DMS53 (cell line): Measurements from ENCODE around the gene ZNF687.

Source experiments
- DNase-seq: peaks from one replicate; lab custom pipeline; 2025; lab: John Stamatoyannopoulos, UW

Gene ZNF687

GRCh38 chr1:151314137-151314875 is 32.2 kb downstream of the ZNF687 start:
- DNase-seq: no peak

- no peak for DNase-seq
These were observed 33.6 kb downstream of the ZNF687 start for GRCh38 chr1:151315565-151316235.

DNA sequence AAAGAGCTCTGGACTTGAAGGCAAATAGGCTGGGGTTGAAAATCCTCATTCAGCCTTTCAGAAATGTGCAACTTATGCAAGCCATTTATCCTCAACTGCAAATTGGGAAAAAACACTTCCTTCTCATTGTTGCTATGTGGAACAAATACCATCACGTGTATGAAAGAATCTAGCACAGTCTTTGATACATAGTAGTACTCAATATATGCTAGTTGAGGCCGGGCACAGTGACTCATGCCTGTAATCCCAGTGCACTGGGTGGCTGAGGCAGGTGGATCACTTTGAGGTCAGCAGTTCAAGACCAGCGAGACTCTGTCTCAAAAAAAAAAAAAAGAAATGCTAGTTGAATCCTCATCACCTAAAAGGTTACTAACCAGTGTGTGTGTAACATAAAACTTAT is 36.9 kb downstream of the ZNF687 start:
- DNase-seq: no peak

DNA sequence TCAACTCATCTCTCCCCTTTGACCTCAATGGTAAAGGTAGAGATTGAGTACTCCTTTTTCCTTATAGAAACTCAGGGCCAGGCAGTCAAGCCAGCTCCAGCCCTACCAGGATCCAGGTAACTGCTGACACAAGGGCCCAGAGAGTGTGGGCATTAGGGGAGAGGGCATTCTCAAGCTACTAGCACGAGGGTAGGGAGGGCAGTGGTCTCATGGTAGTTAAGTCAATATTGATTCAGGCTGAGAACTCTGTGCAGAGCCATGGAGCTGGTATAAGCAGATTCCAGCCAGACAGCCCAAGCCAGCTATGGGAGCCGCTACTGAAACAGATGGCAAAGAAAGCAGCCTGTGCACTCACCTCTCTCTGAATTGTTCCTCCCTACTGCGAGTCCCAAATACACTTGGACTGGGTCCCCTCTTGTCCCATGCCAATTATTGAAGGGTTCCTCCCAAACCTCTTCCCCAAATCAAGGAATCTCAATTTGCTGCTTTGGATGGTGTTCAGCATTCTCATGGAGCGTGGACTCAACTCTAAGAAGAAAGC is 42.4 kb downstream of the ZNF687 start:
- no peak for DNase-seq

DNA sequence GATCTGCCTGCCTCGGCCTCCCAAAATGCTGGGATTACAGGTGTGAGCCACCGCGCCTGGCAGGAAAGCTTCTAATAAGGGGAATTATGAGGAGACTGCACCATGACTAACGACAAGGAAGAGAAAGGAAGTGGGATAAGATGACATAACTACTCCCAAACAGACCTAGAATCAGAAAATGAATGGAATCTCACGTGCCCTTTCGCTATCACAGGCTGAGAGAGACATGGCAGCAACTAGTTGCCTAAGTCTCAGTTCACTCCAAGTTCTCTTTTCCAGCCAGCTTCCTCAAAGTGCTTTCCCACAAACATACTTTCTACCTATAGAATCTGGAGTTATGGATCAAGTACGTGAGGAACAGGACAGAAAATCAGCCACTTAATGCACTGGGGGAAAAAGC is 43.1 kb downstream of the ZNF687 start:
- no peak for DNase-seq

GRCh38 chr1:151325646-151326429 is 43.7 kb downstream of the ZNF687 start:
- DNase-seq: no peak

- peak; percentile 60 for DNase-seq
These were observed 44.6 kb downstream of the ZNF687 start for GRCh38 chr1:151326619-151327222.

DNA sequence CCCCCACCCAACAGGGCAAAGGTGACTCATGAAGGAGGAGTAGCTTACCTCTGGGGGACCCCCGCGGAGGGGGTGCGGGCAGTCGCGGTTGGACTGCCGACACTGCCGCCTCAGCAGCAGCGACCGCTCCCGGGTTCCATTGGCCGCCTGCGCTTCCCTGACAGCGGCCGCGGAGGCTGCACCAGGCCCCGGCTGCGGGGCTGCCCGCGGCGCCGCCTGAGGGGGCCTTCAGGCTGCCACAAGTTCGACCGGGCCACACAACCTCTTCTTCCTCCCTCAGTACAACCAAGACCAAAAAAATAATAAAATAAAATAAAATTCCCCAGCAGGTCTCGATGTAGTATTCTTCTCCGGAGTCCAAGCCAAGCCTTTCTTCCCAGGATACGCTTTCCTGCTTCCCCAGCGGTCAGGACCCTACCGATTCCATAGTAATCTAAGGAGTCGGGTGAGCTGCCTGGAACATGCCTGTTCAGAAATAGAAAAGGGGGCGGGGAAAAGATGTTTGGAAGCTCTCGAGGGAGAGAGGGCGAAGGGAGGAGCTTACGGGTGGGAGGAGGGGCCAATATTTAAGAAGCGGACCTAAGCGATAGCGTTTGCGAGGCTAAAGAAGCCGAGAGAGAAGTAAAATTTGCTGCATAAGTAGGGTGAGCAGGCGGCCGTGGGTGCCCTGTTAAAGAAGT is 45.3 kb downstream of the ZNF687 start, which contains the start of gene PI4KB:
PI4KB (minus strand) TSS at position 194 of the 680 bp plus-strand sequence. CDS start 10,935 bp downstream, outside the sequence.
- DNase-seq: peak; percentile 99

- DNase-seq: peak; percentile 75
These were observed 46.0 kb downstream of the ZNF687 start for GRCh38 chr1:151327903-151328674.

GRCh38 chr1:151334822-151335221 is 52.7 kb downstream of the ZNF687 start:
- DNase-seq: no peak

GRCh38 chr1:151336556-151336955 is 54.5 kb downstream of the ZNF687 start:
- DNase-seq: no peak

DNA sequence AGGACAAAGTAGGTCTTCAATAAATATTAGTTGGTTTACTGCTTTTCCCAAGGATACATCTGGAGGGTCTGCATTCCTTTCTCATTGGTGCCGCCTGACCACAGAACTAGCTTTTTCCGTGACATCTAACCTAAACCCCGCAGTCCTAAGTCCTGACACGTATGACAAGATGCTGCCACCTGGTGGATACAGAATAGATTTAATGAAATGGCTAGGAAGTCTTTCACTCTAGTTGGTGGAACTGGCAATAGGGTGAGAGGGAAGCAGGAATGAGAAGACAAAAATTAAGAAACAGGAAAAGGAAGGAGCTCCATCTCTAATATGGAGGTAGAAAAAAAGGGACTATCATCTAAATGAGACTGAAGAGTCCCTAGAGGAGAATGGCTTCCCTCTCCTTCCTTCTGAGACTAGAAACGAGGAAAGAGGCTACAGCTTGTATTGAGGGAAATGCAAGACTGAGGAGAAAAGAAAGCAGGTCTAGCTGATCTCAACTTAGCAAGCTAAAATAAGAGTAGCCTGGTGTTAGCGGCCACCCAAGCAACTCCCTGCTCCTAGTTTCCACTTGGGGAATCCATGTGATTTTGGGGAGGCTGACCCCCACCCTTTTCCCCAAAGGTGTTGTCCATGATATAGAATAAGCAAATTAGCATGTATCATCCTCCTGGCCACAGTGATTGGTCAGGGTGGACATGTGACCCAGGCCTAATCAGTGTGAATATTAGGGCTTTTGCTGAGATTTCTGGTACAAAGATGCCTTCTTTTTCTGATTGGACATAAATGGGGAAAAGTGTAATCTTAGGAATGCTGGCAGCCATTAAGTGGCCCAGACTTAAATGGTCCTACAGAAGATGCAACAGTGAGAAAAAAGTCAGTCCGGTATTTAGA is 59.0 kb downstream of the ZNF687 start:
- peak; percentile 93 for DNase-seq
